ENCODE data around the gene NYAP1.

GRCh38 chr7:100486753-100487446 lies 3.2 kb downstream of the NYAP1 start:
- no peak for TF ChIP-seq CTCF (conservative IDR thresholded peaks at IDR 0.05; ENCODE audit: low read length)
- TF ChIP-seq EZH2phosphoT487 (IDR thresholded peaks at IDR 0.05; ENCODE audit: borderline replicate concordance, low read depth, low read length) = no peak
